EL (cell line): ENCODE results near the gene PRR7.

Source experiments
- DNase-seq: peaks from one replicate; pipeline ENCODE4 v3.0.0-alpha.2; 2016

The PRR7 gene

GRCh38 chr5:177453852-177454396, 7.3 kb downstream of the PRR7 start:
- DNase-seq, result no peak

GRCh38 chr5:177454397-177455035, 7.9 kb downstream of the PRR7 start:
- peak; percentile 90 for DNase-seq

- peak; percentile 75 for DNase-seq
Measured at GRCh38 chr5:177455036-177455660, 8.5 kb downstream of the PRR7 start.

- DNase-seq, result peak; percentile 88
Measured at GRCh38 chr5:177455661-177456590, 9.3 kb downstream of the PRR7 start.

- DNase-seq, result no peak
Measured at GRCh38 chr5:177456591-177456964, 10.0 kb downstream of the PRR7 start.

- peak; percentile 95 for DNase-seq
Measured at GRCh38 chr5:177456976-177457851, 10.6 kb downstream of the PRR7 start.

- DNase-seq, result no peak
Measured at GRCh38 chr5:177457852-177458681, 11.5 kb downstream of the PRR7 start.

- no peak for DNase-seq
Measured at GRCh38 chr5:177458912-177459350, 12.3 kb downstream of the PRR7 start.

GRCh38 chr5:177459357-177459756, 12.7 kb downstream of the PRR7 start:
- DNase-seq, result no peak

GRCh38 chr5:177459819-177460628, 13.4 kb downstream of the PRR7 start:
- DNase-seq, result no peak

GRCh38 chr5:177462021-177462670, 15.5 kb downstream of the PRR7 start:
- no peak for DNase-seq

- DNase-seq, result no peak
Measured at GRCh38 chr5:177465044-177465443, 18.4 kb downstream of the PRR7 start.

GRCh38 chr5:177466861-177467260, 20.2 kb downstream of the PRR7 start:
- no peak for DNase-seq

- no peak for DNase-seq
Measured at GRCh38 chr5:177467436-177467835, 20.8 kb downstream of the PRR7 start.

- DNase-seq, result no peak
Measured at GRCh38 chr5:177468329-177468684, 21.7 kb downstream of the PRR7 start.

- peak; percentile 86 for DNase-seq
Measured at GRCh38 chr5:177468685-177469628, 22.3 kb downstream of the PRR7 start.

GRCh38 chr5:177469750-177470525, 23.3 kb downstream of the PRR7 start:
- no peak for DNase-seq
